Measurements from ENCODE around the gene PDE4D. TPM values are rescaled to one million over a fixed set of nuclear protein-coding genes. Genes with fewer than 3 reads are reported as not detected.
"Not testable (repeated sequence)": the region's sequence is repeated elsewhere in the genome, so short reads cannot be mapped to it uniquely, and the experiment has no call there.

PDE4D gene
- polyA plus RNA-seq, 4 donors, result 20.9 to 26.9 (median 24.2) TPM

GRCh38 chr5:59487772-59488729 lies 405.5 kb downstream of the PDE4D start:
- DNase-seq (ENCODE audit: low read depth in 4 of 4, low spot score in 3 of 4), result no peak

GRCh38 chr5:59487068-59487686 lies 406.3 kb downstream of the PDE4D start:
- no peak for DNase-seq (ENCODE audit: low read depth in 4 of 4, low spot score in 3 of 4)

- DNase-seq (ENCODE audit: low read depth in 4 of 4, low spot score in 3 of 4), result no peak
Measured at GRCh38 chr5:59486508-59486907, 407.0 kb downstream of the PDE4D start.

GRCh38 chr5:59485629-59486439 lies 407.7 kb downstream of the PDE4D start:
- DNase-seq (ENCODE audit: low read depth in 4 of 4, low spot score in 3 of 4), result no peak

- no peak for DNase-seq (ENCODE audit: low read depth in 4 of 4, low spot score in 3 of 4)
Measured at GRCh38 chr5:59485107-59485506, 408.4 kb downstream of the PDE4D start.

GRCh38 chr5:59484618-59485017 lies 408.9 kb downstream of the PDE4D start:
- no peak for DNase-seq (ENCODE audit: low read depth in 4 of 4, low spot score in 3 of 4)

- no peak for DNase-seq (ENCODE audit: low read depth in 4 of 4, low spot score in 3 of 4)
Measured at GRCh38 chr5:59483971-59484472, 409.5 kb downstream of the PDE4D start.

GRCh38 chr5:59479086-59479485 lies 414.4 kb downstream of the PDE4D start:
- DNase-seq (ENCODE audit: low read depth in 4 of 4, low spot score in 3 of 4), result no peak

- DNase-seq (ENCODE audit: low read depth in 4 of 4, low spot score in 3 of 4), result no peak
Measured at GRCh38 chr5:59474324-59474723, 419.2 kb downstream of the PDE4D start.

- DNase-seq (ENCODE audit: low read depth in 4 of 4, low spot score in 3 of 4), result no peak
Measured at GRCh38 chr5:59473611-59474010, 419.9 kb downstream of the PDE4D start.

- DNase-seq (ENCODE audit: low read depth in 4 of 4, low spot score in 3 of 4), result no peak
Measured at GRCh38 chr5:59471463-59471862, 422.1 kb downstream of the PDE4D start.

- DNase-seq (ENCODE audit: low read depth in 4 of 4, low spot score in 3 of 4), result no peak
Measured at GRCh38 chr5:59467969-59468368, 425.6 kb downstream of the PDE4D start.

GRCh38 chr5:59466271-59466670 lies 427.3 kb downstream of the PDE4D start:
- no peak for DNase-seq (ENCODE audit: low read depth in 4 of 4, low spot score in 3 of 4)

- no peak for DNase-seq (ENCODE audit: low read depth in 4 of 4, low spot score in 3 of 4)
Measured at GRCh38 chr5:59464969-59465368, 428.6 kb downstream of the PDE4D start.

- not testable (repeated sequence) for DNase-seq (ENCODE audit: low read depth in 4 of 4, low spot score in 3 of 4)
Measured at GRCh38 chr5:59463618-59464166, 429.8 kb downstream of the PDE4D start.

- no peak for DNase-seq (ENCODE audit: low read depth in 4 of 4, low spot score in 3 of 4)
Measured at GRCh38 chr5:59462956-59463355, 430.6 kb downstream of the PDE4D start.

GRCh38 chr5:59460368-59461153 lies 433.0 kb downstream of the PDE4D start:
- no peak for DNase-seq (ENCODE audit: low read depth in 4 of 4, low spot score in 3 of 4)

- DNase-seq (ENCODE audit: low read depth in 4 of 4, low spot score in 3 of 4), result no peak
Measured at GRCh38 chr5:59458966-59459729, 434.4 kb downstream of the PDE4D start.

- DNase-seq (ENCODE audit: low read depth in 4 of 4, low spot score in 3 of 4), result no peak
Measured at GRCh38 chr5:59458321-59458720, 435.2 kb downstream of the PDE4D start.
